Left kidney (tissue), 8 donors: ENCODE measurements around the gene MICAL3. TPM values are rescaled to one million over a fixed set of nuclear protein-coding genes. Genes with fewer than 3 reads are reported as not detected.
"Not testable (repeated sequence)": the region's sequence is repeated elsewhere in the genome, so short reads cannot be mapped to it uniquely, and the experiment has no call there.

ENCODE experiments used
- DNase-seq: peaks from one replicate; pipeline ENCODE4 v3.0.0-alpha.2; 2013
- long read RNA-seq, 8 donors: transcript quantifications; one replicate each; lab custom pipeline, GENCODE V29; 2026
- polyA plus RNA-seq: library from polyadenylated mRNA; unstranded; fragments of 120-200 nt; gene quantifications from one replicate; pipeline ENCODE4 v1.2.1, GENCODE V29; 2013; ENCODE audit not compliant: insufficient read length

The MICAL3 gene, protein sequence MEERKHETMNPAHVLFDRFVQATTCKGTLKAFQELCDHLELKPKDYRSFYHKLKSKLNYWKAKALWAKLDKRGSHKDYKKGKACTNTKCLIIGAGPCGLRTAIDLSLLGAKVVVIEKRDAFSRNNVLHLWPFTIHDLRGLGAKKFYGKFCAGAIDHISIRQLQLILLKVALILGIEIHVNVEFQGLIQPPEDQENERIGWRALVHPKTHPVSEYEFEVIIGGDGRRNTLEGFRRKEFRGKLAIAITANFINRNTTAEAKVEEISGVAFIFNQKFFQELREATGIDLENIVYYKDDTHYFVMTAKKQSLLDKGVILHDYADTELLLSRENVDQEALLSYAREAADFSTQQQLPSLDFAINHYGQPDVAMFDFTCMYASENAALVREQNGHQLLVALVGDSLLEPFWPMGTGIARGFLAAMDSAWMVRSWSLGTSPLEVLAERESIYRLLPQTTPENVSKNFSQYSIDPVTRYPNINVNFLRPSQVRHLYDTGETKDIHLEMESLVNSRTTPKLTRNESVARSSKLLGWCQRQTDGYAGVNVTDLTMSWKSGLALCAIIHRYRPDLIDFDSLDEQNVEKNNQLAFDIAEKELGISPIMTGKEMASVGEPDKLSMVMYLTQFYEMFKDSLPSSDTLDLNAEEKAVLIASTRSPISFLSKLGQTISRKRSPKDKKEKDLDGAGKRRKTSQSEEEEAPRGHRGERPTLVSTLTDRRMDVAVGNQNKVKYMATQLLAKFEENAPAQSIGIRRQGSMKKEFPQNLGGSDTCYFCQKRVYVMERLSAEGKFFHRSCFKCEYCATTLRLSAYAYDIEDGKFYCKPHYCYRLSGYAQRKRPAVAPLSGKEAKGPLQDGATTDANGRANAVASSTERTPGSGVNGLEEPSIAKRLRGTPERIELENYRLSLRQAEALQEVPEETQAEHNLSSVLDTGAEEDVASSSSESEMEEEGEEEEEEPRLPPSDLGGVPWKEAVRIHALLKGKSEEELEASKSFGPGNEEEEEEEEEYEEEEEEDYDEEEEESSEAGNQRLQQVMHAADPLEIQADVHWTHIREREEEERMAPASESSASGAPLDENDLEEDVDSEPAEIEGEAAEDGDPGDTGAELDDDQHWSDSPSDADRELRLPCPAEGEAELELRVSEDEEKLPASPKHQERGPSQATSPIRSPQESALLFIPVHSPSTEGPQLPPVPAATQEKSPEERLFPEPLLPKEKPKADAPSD (N-terminal part only)
- polyA plus RNA-seq = 46.3 TPM
- long read RNA-seq, donor 1, partial matches to known transcripts = 6 of 7 reads
- long read RNA-seq, donor 1, other reads (novel, unspliced or antisense) = 0 of 7 reads
- long read RNA-seq, donor 2, partial matches to known transcripts = 0 of 4 reads
- long read RNA-seq, donor 2, other reads (novel, unspliced or antisense) = 0 of 4 reads
- long read RNA-seq, donor 3 = 0 reads
- long read RNA-seq, donor 4 = 0 reads
- long read RNA-seq, donor 5 = 0 reads
- long read RNA-seq, donor 6, partial matches to known transcripts = 0 of 1 reads
- long read RNA-seq, donor 6, other reads (novel, unspliced or antisense) = 0 of 1 reads
- long read RNA-seq, donor 7, partial matches to known transcripts = 11 of 14 reads
- long read RNA-seq, donor 7, other reads (novel, unspliced or antisense) = 0 of 14 reads
- long read RNA-seq, donor 8, partial matches to known transcripts = 0 of 1 reads
- long read RNA-seq, donor 8, other reads (novel, unspliced or antisense) = 0 of 1 reads

DNA sequence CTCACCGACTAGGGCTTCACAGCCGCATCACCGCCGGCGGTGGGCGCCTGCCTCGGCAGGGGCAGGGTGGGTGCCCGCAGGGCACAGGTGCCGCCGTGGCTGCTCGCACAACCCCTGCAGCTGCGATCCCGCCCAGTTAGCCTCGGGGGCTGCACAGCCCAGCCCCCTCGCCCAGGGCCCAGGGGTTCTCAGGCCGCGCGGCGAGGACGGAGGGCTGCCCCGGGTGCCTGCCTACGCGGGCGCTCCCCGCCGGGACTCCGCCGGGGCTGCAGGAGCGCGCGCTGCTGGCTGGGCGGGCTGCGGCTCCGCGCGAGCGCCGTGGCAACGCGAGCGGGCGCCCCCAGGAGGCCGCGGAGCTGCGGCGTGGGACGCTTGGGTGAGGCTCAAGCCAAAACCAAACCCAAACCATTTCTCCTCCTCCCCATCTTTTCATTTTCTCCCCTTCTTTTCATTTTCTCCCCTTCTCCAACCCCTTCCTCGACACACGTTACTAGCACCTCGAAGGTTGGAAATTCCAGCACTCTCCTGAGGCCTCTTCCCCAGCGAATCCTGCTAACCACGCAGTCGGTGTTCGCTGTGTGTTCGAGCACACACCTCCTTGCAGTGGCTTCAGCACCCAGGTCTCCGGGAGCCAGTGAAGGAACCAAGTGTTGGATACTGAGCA lies at the start of gene MICAL3:
TSS of gene MICAL3 (minus strand) at position 286 of the 664 bp plus-strand sequence. CDS start 117,749 bp downstream, outside the sequence.
- DNase-seq = peak; percentile 64

DNA sequence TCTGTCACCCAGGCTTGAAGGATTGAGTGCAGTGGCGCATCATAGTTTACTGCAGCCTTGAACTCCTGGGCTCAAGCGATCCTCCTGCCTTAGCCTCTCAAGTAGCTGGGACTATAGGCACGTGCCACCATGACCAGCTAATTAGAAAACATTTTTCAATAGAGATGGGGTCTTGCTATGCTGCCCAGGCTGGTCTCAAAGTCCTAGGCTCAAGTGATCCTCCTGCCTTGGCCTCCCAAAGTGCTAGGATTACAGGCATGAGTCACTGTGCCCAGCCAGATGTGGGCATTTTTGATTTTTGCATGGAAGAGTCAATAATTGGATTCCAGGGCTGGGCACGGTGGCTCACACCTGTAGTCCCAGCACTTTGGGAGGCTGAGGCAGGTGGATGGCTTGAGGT lies 49.6 kb upstream of the MICAL3 start:
- not testable (repeated sequence) for DNase-seq

DNA sequence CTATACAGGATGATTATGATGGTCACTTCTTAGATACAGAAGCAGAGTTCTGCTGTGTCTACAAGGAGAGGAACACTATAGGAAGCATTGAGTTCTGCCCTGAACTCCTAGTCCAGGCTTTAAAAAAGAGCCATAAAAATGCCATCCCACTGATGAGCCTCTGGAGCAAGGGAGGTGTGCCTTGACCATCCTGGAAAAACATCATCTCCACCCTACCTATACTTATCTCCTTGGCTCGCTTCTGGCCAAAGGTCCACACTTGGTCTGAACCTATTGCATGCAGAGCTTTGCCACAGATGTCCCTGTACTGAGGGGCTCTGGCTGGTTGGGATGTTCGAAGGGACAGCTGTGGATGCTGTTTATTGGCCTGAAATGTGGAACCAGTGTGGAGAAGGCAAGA lies 49.1 kb upstream of the MICAL3 start:
- DNase-seq = no peak

DNA sequence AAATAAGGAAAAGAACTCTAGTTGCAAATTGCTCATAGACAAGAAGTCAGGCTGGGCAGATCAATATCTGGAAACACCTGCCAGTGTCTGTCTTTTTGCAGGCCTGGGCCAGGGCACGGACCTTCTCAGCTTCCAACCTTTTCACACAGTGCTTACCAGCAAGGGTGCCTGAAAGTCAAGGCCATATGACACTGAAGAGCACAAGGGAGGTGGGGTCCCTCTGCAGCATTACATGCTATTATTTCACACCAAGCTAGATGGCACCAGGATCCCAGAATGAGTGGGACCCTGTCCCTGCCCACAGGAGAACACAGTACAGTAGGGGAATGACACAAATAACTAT lies 47.6 kb upstream of the MICAL3 start:
- DNase-seq = no peak

DNA sequence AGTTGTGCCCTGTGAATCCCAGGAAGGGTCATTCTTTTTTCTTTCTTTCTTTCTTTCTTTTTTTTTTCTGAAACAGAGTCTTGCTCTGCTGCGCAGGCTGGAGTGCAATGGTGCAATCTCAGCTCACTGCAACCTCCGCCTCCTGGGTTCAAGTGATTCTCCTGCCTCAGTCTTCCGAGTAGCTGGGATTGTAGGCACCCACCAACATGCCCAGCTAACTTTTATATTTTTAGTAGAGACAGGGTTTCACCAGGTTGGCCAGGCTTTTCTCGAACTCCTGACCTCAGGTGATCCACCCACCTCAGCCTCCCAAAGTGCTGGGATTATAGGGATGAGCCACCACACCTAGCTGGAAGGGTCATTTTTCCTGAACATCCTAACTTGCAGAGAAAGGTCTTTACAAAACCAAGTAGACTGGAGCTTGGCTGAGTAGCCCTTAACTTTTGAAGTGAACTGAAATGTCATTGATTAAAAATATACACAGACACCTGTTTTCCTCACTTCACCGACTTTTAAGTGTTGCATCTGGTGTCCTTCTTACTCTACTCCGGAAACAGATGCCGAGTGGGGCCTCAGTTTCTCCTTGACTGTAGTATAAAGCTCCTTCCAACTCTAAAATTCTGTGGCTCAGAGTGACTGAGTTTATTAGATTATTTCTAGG lies 47.1 kb upstream of the MICAL3 start:
- not testable (repeated sequence) for DNase-seq

DNA sequence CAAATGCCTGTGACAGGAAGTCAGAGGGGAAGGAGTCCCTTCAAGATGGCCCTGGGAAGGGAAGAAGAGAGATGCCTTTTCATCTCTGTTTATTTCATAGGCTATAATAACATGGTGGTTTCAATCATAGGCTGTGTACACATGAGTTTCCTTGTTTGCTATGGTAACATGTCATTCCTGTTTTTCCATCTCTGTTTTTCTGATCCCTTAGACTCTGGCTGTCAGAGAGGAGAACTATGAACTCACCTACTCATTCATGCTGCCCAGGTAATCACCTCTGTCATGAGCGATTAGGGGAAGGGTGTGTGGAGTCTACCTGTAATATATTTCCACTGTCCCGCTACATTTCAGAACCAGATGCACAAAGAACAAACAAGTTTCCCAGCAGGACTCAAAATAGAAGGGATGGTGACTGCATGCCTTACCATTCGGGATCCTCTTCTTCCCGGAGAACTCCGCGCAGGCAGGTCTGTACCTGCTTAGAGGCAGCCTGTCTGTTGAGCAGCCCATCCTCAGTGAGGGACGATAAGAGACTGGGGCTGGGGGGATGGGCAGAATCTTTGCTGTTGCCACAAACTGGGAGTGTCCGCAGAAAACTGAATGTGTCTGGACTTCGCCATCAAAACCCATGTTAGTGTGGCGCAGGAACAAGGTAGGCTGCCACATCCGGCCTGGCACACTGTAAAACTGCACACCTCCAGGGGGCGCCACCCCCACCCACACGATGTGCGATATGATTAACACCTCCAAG lies 46.4 kb upstream of the MICAL3 start:
- no peak for DNase-seq

DNA sequence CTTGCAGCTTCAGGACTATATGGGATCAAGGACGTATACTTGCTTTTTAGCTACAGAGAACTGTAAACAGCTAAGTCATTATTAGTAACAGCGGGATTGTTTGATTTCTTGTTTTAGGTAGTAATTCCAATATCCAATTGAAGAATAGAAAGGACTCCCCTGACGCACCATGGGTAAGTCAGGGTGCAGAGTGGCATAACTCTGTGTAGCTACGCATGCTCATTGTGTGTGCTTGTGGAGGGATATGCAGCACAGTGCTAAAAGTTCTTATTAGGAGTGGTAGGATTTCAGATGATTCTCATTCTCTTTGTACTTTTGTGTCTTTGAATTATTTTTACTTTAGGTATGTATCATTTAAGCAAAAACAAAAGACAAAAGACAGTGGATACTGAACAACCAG lies 45.7 kb upstream of the MICAL3 start:
- no peak for DNase-seq

DNA sequence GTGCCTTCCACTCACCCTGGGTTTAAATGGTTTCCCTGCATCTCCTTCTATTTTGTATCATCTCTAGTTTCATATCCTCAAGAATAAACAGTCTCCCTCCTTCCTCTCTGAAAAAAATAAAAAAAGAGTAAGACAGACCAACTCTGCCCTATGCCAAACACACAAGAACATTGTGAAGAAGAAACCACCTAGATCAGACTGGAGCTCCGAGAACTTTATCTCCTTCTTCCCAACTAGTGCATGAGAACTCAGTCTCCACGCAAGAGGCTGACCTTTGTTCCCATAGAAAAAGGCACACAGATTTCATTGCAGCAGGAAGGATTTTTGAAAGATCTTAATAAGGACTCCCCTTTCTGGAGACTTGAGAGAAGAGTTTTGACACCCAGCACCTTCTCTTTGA lies 44.7 kb upstream of the MICAL3 start:
- no peak for DNase-seq

DNA sequence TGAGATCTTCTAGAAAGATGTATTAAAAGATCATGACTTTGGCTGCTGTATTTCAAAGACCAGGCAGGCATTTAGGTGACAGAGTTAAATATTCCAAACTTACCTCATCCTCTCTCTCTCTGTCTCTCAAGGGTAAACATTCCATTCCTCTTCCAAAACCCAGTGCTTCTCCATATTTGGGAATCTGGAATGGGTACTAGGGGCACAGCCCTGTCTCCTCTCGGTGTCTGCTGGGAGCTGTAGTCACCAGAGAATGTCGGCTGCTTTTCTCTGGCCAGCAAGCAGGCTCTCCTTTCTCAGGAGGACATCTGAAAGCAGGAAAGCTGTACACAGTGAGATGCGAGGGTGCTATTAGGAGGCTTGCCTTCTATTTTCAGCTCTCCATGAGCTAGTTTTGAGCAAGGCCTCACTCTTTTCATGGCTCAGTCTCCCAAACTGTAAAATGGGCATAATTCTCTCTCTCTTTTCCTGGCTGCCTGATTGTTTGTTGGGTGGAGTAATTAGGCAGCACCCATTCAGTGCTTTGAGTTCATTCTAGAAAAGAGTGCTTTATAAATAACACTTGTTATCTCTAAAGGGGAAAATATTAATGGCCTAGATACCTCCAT lies 44.1 kb upstream of the MICAL3 start:
- no peak for DNase-seq

DNA sequence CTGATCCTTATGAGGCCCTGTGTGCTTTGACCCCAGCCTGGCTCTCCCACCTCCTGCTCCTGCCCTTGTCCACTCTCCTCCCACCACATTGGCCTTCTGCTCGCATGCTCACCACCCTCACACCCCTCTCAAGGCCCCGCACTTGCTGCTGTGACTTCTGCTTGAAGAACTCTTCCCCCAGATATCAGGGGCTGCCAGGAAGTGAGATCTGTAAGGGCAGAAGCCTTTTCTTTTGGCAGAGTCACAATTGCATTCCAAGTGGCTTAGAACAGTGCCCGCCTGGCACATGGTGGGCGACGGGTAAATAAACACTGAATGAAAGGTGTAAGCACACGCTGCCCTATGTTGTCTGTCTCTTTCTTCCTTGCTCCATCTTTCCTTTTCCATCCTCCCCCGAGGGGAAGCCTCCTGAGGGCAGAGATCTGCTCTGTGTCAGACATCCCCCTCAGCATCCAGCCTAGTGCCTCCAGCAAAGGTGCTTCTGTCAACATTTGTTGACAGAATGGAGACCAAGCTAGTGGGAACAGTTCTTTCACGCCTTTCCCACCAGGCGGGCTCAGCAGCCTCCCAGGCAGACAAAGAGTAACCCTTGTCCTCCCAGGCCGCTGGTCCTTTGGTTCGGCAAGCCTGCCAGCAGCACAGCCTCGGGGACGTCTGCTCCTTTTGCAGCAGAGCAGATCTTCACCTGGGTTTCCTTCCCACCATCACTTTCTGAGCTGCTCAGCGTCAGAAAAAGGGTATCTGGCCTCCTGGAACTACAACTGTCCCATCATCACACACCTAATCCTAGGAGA lies 43.4 kb upstream of the MICAL3 start:
- no peak for DNase-seq

DNA sequence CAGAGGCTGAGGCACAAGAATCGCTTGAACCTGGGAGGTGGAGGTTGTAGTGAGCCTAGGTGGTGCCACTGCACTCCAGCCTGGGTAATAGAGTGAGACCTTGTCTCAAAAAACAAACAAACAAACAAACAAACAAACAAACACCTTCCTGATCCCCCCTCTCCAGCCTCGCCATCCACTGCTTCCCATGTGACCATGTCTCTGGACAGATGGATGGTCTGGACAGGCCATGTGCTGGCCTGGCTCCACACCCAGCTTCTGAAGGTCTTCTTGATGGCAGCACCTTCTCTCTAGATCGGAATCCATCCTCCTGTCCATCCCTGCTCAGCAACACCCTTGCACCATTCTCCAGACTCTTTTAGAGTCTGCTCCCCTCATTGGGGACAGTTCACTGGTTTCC lies 42.8 kb upstream of the MICAL3 start:
- no peak for DNase-seq

DNA sequence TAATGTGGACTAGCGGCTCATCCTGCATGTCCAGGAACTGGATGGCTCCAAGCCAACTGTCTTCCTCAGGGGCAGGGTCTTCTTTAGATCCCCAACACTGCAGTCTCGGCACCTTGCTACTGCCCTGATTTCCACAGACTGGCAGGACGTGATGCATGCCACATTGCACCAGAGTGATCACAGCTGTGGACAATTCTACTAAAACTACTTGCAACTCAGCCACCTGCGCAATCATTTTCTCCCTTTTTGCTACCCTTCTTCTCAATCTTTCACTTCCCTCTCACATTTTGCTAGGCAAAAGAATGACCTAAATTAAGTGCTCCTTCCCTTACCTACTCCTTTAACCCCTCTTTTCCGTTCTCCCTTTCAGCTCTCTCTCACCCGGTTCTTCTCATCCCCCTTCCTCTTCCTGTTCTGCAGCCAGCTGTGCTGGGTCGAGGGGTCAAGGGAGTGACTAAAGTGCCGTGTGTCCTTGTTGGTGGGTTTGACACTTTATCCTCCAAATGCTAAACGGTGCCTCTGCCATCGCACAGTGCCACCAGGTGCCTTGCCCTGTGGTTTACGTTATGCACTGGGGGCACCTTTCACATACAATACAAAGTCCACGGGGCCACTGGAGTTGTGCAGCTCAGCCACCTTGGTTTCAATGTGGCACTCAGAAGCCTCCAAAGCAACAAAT lies 42.0 kb upstream of the MICAL3 start:
- DNase-seq = no peak

DNA sequence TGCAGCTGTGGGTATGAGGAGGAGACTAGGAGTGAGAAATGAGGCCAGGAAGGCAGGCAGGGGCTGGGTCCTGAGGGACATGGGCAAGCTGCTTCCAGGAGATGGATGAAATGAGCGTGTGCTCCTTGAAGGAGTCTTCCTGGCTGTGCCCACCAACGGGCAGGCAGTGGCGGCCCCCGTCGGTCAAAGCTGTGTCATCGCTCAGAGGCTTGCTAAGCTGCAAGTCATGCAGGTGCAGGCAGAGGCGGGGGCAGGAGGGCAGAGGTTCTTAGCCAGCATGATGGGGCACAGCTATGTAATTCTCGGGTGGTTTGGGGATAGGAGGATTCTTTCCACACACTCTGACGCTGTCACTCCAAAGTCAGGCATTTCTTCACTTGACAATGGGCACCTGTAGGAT lies 40.9 kb upstream of the MICAL3 start:
- DNase-seq = no peak

DNA sequence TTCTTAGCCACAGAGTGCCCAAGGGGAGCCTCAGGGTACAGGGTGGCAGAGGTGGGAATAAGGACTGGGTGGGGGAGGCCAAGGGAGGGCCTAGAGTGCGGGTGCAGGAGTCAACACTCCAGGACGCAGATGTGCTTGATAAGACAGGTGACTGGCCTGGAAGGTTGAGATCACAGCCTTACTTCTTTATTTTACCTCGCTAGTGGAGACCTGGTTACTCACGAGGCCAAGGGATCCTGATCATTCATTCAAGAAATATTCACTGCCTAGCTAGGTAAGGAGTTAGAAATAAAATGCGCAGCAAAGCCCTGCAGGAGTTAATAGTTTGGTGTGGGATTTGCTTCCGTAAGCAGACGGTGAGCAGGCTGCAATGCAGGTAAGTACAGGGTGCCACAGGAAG lies 40.3 kb upstream of the MICAL3 start:
- DNase-seq = no peak

DNA sequence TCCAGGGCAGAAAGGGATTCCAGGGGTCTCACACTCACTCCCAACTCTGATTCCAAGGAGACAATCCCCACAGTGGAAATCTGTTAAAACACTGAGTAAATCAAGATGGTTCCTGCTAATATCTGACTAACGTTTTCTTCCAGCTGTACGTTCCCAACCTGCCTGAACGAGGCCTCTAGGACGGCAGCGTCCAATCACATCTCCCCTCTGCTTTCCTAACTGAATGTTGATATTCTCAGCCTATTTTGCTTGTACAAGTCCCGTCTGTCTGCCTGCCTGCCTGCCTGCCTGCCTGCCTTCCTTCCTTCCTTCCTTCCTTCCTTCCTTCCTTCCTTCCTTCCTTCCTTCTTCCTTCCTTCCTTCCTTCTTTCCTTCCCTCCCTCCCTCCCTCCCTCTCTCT lies 39.4 kb upstream of the MICAL3 start:
- not testable (repeated sequence) for DNase-seq

DNA sequence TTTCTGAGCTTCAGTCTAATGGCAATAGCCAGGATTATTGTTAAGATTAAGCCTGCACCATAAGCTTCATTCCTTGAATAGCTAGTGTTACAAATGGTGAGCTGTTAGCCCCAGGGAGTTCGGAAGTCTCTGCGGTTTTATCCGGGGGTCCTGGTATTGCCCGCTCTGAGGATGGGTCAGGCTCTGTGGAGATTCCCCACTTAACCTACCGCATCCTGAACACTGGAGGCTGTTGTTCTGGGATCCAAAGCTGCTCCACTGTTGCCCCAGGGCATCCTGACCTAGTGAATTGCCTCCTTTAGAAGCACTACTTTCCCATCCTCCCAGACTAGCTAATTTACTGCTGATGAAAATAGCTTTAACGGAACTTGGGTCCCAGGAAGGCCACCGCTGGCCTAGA lies 38.9 kb upstream of the MICAL3 start:
- no peak for DNase-seq

DNA sequence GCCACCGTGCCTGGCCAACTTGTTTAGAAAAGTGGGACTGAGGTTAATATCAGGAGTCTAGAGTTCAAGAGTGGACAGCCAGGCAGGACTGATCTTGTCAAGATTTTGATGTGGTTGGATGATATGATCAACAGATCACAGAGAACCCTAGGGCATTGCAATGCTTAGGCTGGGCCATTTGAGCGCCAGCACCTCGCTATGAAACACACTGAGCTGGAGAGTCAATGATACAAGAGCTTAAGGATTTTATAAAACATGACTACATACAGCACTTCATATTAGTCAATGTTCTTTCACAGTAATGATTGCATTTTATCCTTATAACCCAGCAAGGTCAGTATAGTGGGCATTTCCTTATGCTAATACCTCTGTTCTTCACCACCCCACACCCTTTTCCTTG lies 38.1 kb upstream of the MICAL3 start:
- no peak for DNase-seq
